ENCODE measurements around the gene FER.

GRCh38 chr5:109053995-109054417 lies 306.3 kb downstream of the FER start:
- no peak for TF ChIP-seq CTCF (IDR thresholded peaks at IDR 0.05)
- no peak for TF ChIP-seq POLR2AphosphoS5 (IDR thresholded peaks at IDR 0.05)
